CD4-positive, CD25-positive, alpha-beta regulatory T cell (primary cell): ENCODE measurements around the gene TET1. TPM values are rescaled to one million over a fixed set of nuclear protein-coding genes. Genes with fewer than 3 reads are reported as not detected.
"Not testable (repeated sequence)": the region's sequence is repeated elsewhere in the genome, so short reads cannot be mapped to it uniquely, and the experiment has no call there.

Experiments
- ATAC-seq, 2 donors: fragments of 150-1000 bp; cut with Tn5 transposase; one replicate each; pipeline ENCODE4 v1.10.0; 2021; ENCODE audit warnings: low read depth in 2 of 2, moderate number of reproducible peaks in 2 of 2, moderate library complexity in 1 of 2
- DNase-seq, 3 donors: peaks; one replicate each; pipeline versions ENCODE4 v3.0.0 to v3.0.0-alpha.2; 2012 to 2022; ENCODE audit warnings: mixed read lengths in 1 of 3
- H3K27ac ChIP-seq: one replicate; pipeline ENCODE4 v1.7.0; 2013; ENCODE audit warnings: mild to moderate bottlenecking, low read length; ENCODE audit not compliant: insufficient read depth, poor library complexity, severe bottlenecking
- H3K27me3 ChIP-seq: one replicate; pipeline ENCODE4 v1.7.0; 2013; ENCODE audit warnings: low read length; ENCODE audit not compliant: control insufficient read depth, insufficient read depth
- H3K36me3 ChIP-seq: one replicate; pipeline ENCODE4 v1.7.0; 2013; ENCODE audit warnings: mild to moderate bottlenecking, low read length, moderate library complexity; ENCODE audit not compliant: control insufficient read depth, insufficient read depth
- H3K4me1 ChIP-seq: 2 replicates; pipeline ENCODE4 v1.7.0; 2013; ENCODE audit warnings: mild to moderate bottlenecking, low read length; ENCODE audit not compliant: insufficient read depth, control insufficient read depth, poor library complexity, severe bottlenecking
- H3K4me3 ChIP-seq: one replicate; pipeline ENCODE4 v1.7.0; 2013; ENCODE audit warnings: low read depth, mild to moderate bottlenecking, low read length, moderate library complexity
- H3K9me3 ChIP-seq, 2 experiments: 1 replicate in 1 of 2; 2 replicates in 1 of 2; pipeline ENCODE4 v1.7.0; 2013; ENCODE audit warnings: low read length in 2 of 2, mild to moderate bottlenecking in 1 of 2, moderate library complexity in 1 of 2; ENCODE audit not compliant: control insufficient read depth in 2 of 2
- H3K27ac Mint-ChIP-seq, 3 donors: one replicate each; pipeline ENCODE4 v1.8.0; 2020 to 2022; ENCODE audit warnings: mild to moderate bottlenecking in 3 of 3, mixed read lengths in 3 of 3, moderate library complexity in 2 of 3
- H3K27me3 Mint-ChIP-seq: one replicate; pipeline ENCODE4 v1.8.0; 2022; ENCODE audit warnings: mild to moderate bottlenecking, mixed read lengths
- H3K36me3 Mint-ChIP-seq: one replicate; pipeline ENCODE4 v1.8.0; 2020; ENCODE audit warnings: mixed read lengths
- H3K4me1 Mint-ChIP-seq, 4 donors: one replicate each; pipeline ENCODE4 v1.8.0; 2020 to 2022; ENCODE audit warnings: mixed read lengths in 4 of 4, mild to moderate bottlenecking in 1 of 4
- H3K4me3 Mint-ChIP-seq, 4 donors: one replicate each; pipeline ENCODE4 v1.8.0; 2020 to 2022; ENCODE audit warnings: mild to moderate bottlenecking in 4 of 4, mixed read lengths in 4 of 4, moderate library complexity in 3 of 4
- H3K9me3 Mint-ChIP-seq, 7 donors: one replicate each; pipeline ENCODE4 v1.8.0; 2020 to 2022; ENCODE audit warnings: mixed read lengths in 7 of 7, mild to moderate bottlenecking in 3 of 7, moderate library complexity in 2 of 7
- polyA plus RNA-seq, 4 donors: library from polyadenylated mRNA; unstranded; fragments of 300-500 nt; fragmentation: Illumina TruSeq; gene quantifications; one replicate each; pipeline ENCODE4 v1.2.3, GENCODE V29; 2021
- total RNA-seq: library from RNA; stranded (reverse); gene quantifications from one replicate; pipeline ENCODE4 v1.2.3, GENCODE V29; 2022

Gene TET1
- total and polyA plus RNA-seq, 5 donors from 2014 or later = 0.95 to 4.3 (median 1.6) TPM

DNA sequence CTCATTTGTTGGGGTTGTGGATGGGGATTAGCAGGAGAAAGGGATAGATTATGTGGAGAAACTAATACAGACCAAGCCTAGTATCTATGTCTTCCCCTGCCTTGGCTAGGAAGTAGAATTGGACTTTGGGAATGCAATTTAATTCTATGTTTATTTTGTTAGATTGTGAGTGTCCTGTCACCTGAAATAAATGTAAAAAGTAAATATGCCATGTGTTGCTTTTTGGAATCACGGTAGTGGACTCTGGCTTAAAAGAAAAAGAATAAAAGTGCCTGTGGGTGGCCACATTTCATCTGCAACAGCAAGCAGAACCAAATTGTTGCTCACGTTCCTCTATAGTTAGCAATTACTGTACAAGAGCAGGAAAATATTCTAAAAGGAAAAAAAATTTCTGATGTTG, 42.3 kb downstream of the TET1 start:
- no peaks in the 10 kb centered on the region for H3K27me3 Mint-ChIP-seq
- no peaks in the 10 kb centered on the region for H3K9me3 Mint-ChIP-seq
- Histone ChIP-seq H3K27me3 (no peaks in the 10 kb centered on the region), H3K4me3 (peak overlapping the region; percentile 98), H3K27ac (no peak overlapping the region), H3K9me3 (no peaks in the 10 kb centered on the region), H3K36me3 (no peaks in the 10 kb centered on the region), H3K4me1 (peaks cover 28% of the 10 kb centered on the region)
- ATAC-seq (no peak), DNase-seq (no peak)
- peaks cover 32 to 56% (median 41%) of the 10 kb centered on the region in 4 donors for H3K4me1 Mint-ChIP-seq
- H3K36me3 Mint-ChIP-seq = peaks cover 19% of the 10 kb centered on the region
- H3K27ac Mint-ChIP-seq = peak overlapping the region in 1 of 3 donors; percentile 74
- peak overlapping the region; percentile 69 to 95 (median 90) for H3K4me3 Mint-ChIP-seq

DNA sequence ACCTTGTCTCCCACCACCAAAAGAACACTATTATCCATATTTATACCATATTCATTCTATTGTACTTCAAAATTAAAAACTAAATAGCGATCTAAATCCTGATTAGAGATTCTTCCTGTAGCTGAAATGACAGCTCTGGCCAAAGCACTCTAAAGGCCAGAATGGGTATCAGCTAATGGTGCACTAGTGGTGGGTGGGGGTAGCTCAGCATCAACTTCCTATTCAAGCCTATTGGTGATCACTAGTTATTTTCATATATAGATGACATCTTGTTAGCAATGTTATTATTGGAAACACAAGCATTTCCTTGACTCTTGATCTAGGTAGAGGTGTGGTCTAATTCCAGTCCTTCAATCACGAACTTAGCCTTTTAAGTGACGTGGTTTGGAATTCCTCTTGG, 43.6 kb downstream of the TET1 start:
- Mint-ChIP-seq H3K27ac (no peak overlapping the region), H3K4me3 (peak overlapping the region in 1 of 4 donors; percentile 59)

DNA sequence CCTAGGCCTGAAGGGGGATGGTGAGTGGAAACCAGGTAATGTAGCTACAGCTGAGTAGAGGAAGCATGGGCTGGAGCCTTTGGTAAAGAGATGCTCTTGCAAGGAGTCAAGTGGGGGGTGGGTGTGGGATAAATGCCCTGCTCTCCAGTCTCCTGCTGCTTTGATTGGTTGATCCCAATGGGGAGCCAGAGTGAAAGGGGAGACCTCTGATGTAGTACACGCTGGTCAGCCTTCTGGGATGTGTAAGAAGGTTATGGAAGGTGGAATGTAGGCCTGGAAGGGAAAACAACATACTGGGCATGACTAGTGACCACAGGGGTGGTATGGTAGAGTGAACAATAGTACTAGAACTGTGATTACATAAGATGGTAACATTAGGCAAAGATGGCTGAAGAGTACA, 44.3 kb downstream of the TET1 start:
- Mint-ChIP-seq H3K4me3 (peak overlapping the region in 2 of 4 donors; percentile 39 to 59), H3K4me1 (peaks cover 32 to 51% (median 41%) of the 10 kb centered on the region in 4 donors), H3K27me3 (no peaks in the 10 kb centered on the region), H3K36me3 (peaks cover 19% of the 10 kb centered on the region), H3K9me3 (no peaks in the 10 kb centered on the region), H3K27ac (peak overlapping the region in 2 of 3 donors; percentile 6 to 16)
- H3K27ac ChIP-seq = no peak overlapping the region
- no peak overlapping the region for H3K4me3 ChIP-seq
- DNase-seq = no peak
- H3K36me3 ChIP-seq = no peaks in the 10 kb centered on the region
- no peak for ATAC-seq
- H3K27me3 ChIP-seq = no peaks in the 10 kb centered on the region
- peaks cover 28% of the 10 kb centered on the region for H3K4me1 ChIP-seq
- no peaks in the 10 kb centered on the region for H3K9me3 ChIP-seq

More for the DNA sequence above, 43.6 kb downstream of the TET1 start:
- Mint-ChIP-seq H3K27me3 (no peaks in the 10 kb centered on the region), H3K4me1 (peaks cover 32 to 52% (median 41%) of the 10 kb centered on the region in 4 donors), H3K36me3 (peaks cover 19% of the 10 kb centered on the region), H3K9me3 (no peaks in the 10 kb centered on the region)
- Histone ChIP-seq H3K27me3 (no peaks in the 10 kb centered on the region), H3K4me3 (no peak overlapping the region), H3K9me3 (no peaks in the 10 kb centered on the region), H3K4me1 (peaks cover 28% of the 10 kb centered on the region), H3K36me3 (no peaks in the 10 kb centered on the region), H3K27ac (no peak overlapping the region)
- DNase-seq (no peak), ATAC-seq (no peak)

DNA sequence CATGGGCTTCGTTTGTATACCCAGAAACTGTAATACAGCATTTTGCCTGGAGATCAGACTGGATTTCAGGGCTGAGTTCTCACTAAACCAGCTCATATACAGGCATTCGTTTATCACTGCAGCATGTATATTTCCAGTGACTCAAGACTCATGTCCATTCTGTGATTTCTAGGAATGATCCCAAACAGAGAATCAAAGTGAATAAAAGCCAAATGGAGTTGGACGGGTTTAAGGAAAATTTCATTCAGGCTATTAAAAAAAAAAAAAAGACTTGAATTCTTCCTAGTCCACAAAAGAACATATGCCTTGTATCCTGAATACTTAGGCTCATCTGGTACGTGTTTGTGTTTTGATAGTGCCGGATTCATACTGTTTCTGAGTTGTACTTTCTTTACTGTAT, 46.8 kb downstream of the TET1 start:
- peaks cover 11% of the 10 kb centered on the region for H3K4me1 ChIP-seq

DNA sequence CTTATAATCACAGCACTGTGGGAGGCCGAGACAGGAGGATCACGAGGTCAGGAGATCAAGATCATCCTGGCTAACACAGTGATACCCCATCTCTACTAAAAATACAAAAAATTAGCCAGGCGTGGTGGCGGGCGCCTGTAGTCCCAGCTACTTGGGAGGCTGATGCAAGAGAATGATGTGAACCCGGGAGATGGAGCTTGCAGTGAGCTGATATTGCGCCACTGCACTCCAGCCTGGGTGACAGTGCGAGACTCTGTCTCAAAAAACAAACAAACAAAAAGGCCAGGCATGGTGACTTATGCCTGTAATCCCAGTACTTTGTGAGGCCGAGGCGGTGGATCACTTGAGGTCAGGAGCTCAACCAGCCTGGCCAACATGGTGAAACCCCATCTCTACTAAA, 49.9 kb downstream of the TET1 start:
- H3K4me1 ChIP-seq, H3K4me3 Mint-ChIP-seq, H3K9me3 Mint-ChIP-seq, H3K27me3 Mint-ChIP-seq, H3K27me3 ChIP-seq, H3K9me3 ChIP-seq, H3K36me3 ChIP-seq, DNase-seq, H3K4me1 Mint-ChIP-seq, H3K27ac ChIP-seq, H3K4me3 ChIP-seq, ATAC-seq: not testable (repeated sequence)
- Mint-ChIP-seq H3K36me3 (peaks cover 10% of the 10 kb centered on the region), H3K27ac (peak overlapping the region in 1 of 3 donors; percentile 60)

More for the DNA sequence above, 46.8 kb downstream of the TET1 start:
- peaks cover 12 to 30% (median 23%) of the 10 kb centered on the region in 4 donors for H3K4me1 Mint-ChIP-seq
- Histone ChIP-seq H3K27me3 (no peaks in the 10 kb centered on the region), H3K27ac (no peak overlapping the region), H3K9me3 (no peaks in the 10 kb centered on the region), H3K4me3 (no peak overlapping the region), H3K36me3 (no peaks in the 10 kb centered on the region)
- peaks cover 21% of the 10 kb centered on the region for H3K36me3 Mint-ChIP-seq
- H3K9me3 Mint-ChIP-seq = no peaks in the 10 kb centered on the region
- no peak overlapping the region for H3K27ac Mint-ChIP-seq
- no peaks in the 10 kb centered on the region for H3K27me3 Mint-ChIP-seq
- DNase-seq (no peak), ATAC-seq (no peak)
- H3K4me3 Mint-ChIP-seq = no peak overlapping the region

DNA sequence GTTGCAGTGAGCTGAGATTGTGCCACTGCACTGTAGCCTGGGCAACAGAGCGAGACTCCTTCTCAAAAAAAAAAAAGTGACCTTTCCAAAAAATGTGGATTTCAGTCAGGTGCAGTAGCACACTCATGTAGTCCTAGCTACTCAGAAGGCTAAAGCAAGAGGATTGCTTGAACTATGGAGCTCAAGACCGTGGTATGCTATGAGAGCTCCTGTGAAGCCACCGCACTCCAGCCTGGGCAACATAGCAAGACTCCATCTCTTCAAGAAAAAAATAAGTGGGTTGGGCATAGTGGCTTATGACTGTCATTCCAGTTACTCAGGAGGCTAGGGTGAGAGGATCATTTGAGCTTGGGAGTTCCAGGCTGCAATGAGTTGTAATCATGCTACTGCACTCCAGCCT, 51.1 kb downstream of the TET1 start:
- peaks cover 0 to 5% (median 2%) of the 10 kb centered on the region in 4 donors for H3K4me1 Mint-ChIP-seq
- no peak for DNase-seq
- H3K27me3 ChIP-seq = no peaks in the 10 kb centered on the region

DNA sequence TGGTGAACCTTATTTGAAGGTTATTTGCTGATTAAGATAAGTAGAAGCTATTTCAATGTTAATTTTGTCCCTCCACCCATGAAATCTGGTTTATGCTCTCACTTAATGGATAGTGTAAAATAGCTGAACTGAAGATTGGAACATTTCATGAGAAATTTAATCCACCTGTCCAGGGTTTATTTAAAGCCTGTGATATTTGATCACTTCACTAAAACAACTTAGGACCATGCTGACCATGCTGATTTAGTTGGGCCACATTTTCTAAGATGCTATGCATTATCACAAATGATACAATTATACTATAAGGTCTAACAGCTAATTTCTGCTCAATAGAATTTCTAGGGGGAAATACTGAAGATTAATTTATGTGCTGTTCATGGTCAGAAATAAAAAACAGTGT, 53.8 kb downstream of the TET1 start:
- not testable (repeated sequence) for H3K36me3 Mint-ChIP-seq, H3K27ac ChIP-seq, H3K9me3 ChIP-seq, ATAC-seq, H3K4me1 ChIP-seq, H3K27me3 Mint-ChIP-seq, H3K4me1 Mint-ChIP-seq, H3K27ac Mint-ChIP-seq, H3K4me3 Mint-ChIP-seq, DNase-seq, H3K36me3 ChIP-seq, H3K9me3 Mint-ChIP-seq, H3K27me3 ChIP-seq, H3K4me3 ChIP-seq

More for the DNA sequence above, 51.1 kb downstream of the TET1 start:
- Histone ChIP-seq H3K4me1 (no peaks in the 10 kb centered on the region), H3K27ac (no peak overlapping the region), H3K9me3 (no peaks in the 10 kb centered on the region), H3K4me3 (no peak overlapping the region), H3K36me3 (no peaks in the 10 kb centered on the region)
- no peaks in the 10 kb centered on the region for H3K27me3 Mint-ChIP-seq
- H3K4me3 Mint-ChIP-seq = no peak overlapping the region
- H3K27ac Mint-ChIP-seq = no peak overlapping the region
- no peak for ATAC-seq
- no peaks in the 10 kb centered on the region for H3K9me3 Mint-ChIP-seq
- H3K36me3 Mint-ChIP-seq = peaks cover 10% of the 10 kb centered on the region

DNA sequence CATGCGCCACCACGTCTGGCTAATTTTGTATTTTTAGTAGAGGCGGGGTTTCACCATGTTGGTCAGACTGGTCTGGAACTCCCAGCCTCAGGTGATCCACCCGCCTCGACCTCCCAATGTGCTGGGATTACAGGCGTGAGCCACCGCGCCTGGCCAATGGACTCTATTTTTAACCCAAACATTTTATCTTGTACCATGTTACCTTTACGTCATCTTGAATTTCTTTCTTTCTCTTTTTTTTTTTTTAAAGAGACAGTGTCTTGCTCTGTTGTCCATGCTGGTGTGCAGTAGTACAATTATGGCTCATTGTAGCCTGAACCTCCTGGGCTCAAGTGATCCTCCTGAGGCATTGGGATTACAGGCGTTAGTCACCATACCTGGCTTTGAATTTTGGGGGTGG, 57.6 kb downstream of the TET1 start:
- H3K4me3 Mint-ChIP-seq, H3K27ac Mint-ChIP-seq, H3K27ac ChIP-seq, H3K9me3 Mint-ChIP-seq, H3K4me3 ChIP-seq, ATAC-seq, H3K36me3 Mint-ChIP-seq, H3K9me3 ChIP-seq, H3K36me3 ChIP-seq, DNase-seq, H3K4me1 ChIP-seq, H3K27me3 ChIP-seq, H3K27me3 Mint-ChIP-seq: not testable (repeated sequence)
- H3K4me1 Mint-ChIP-seq = peaks cover 0 to 11% (median under 1%) of the 10 kb centered on the region in 4 donors
